ENCODE results near the gene GAS7.
A peak's percentile ranks its signal among the peaks of the same experiment; 100 is the strongest.
"Not testable (repeated sequence)": the region's sequence is repeated elsewhere in the genome, so short reads cannot be mapped to it uniquely, and the experiment has no call there.

GAS7 gene

GRCh38 chr17:10105513-10106001 lies 92.8 kb downstream of the GAS7 start:
- DNase-seq: no peak

- no peak for DNase-seq
Observed at GRCh38 chr17:10103712-10104111, 94.7 kb downstream of the GAS7 start.

GRCh38 chr17:10102817-10103216 lies 95.6 kb downstream of the GAS7 start:
- no peak for DNase-seq

- no peak for DNase-seq
Observed at GRCh38 chr17:10099051-10099571, 99.3 kb downstream of the GAS7 start.

- no peak for DNase-seq
Observed at GRCh38 chr17:10096596-10096995, 101.8 kb downstream of the GAS7 start.

- DNase-seq: not testable (repeated sequence)
Observed at GRCh38 chr17:10095295-10095694, 103.1 kb downstream of the GAS7 start.

- no peak for DNase-seq
Observed at GRCh38 chr17:10094797-10095196, 103.6 kb downstream of the GAS7 start.

GRCh38 chr17:10092595-10092994 lies 105.8 kb downstream of the GAS7 start:
- DNase-seq: no peak

GRCh38 chr17:10091046-10091445 lies 107.4 kb downstream of the GAS7 start:
- no peak for DNase-seq

GRCh38 chr17:10089196-10089804 lies 109.1 kb downstream of the GAS7 start:
- DNase-seq: no peak

GRCh38 chr17:10088444-10088843 lies 110.0 kb downstream of the GAS7 start:
- DNase-seq: no peak

- no peak for DNase-seq
Observed at GRCh38 chr17:10087355-10087754, 111.1 kb downstream of the GAS7 start.

GRCh38 chr17:10083864-10084263 lies 114.5 kb downstream of the GAS7 start:
- DNase-seq: no peak

- no peak for DNase-seq
Observed at GRCh38 chr17:10082795-10083194, 115.6 kb downstream of the GAS7 start.

- DNase-seq: peak; percentile 28
Observed at GRCh38 chr17:10081571-10082169, 116.7 kb downstream of the GAS7 start.

GRCh38 chr17:10077561-10078299 lies 120.7 kb downstream of the GAS7 start:
- DNase-seq: peak; percentile 19

- no peak for DNase-seq
Observed at GRCh38 chr17:10075919-10076318, 122.5 kb downstream of the GAS7 start.

- DNase-seq: no peak
Observed at GRCh38 chr17:10073941-10074340, 124.5 kb downstream of the GAS7 start.

- DNase-seq: no peak
Observed at GRCh38 chr17:10072556-10073425, 125.6 kb downstream of the GAS7 start.

- DNase-seq: no peak
Observed at GRCh38 chr17:10072086-10072485, 126.3 kb downstream of the GAS7 start.

- DNase-seq: no peak
Observed at GRCh38 chr17:10071141-10071540, 127.3 kb downstream of the GAS7 start.

GRCh38 chr17:10070690-10071089 lies 127.7 kb downstream of the GAS7 start:
- no peak for DNase-seq

- DNase-seq: no peak
Observed at GRCh38 chr17:10069301-10069700, 129.1 kb downstream of the GAS7 start.

Measured in CD4-positive, alpha-beta T cell treated with Interleukin-21 for 1 hour (primary cell).